Measurements from ENCODE around the gene PIH1D2. TPM values are rescaled to one million over a fixed set of nuclear protein-coding genes. Genes with fewer than 3 reads are reported as not detected.
A peak's percentile ranks its signal among the peaks of the same experiment; 100 is the strongest.

The PIH1D2 gene
- total and polyA plus RNA-seq, 9 of the 15 experiments (the other 6 are each of a cell fraction or from before 2014, with no cell fraction given) = 1.5 to 5.4 (median 3.0) TPM

DNA sequence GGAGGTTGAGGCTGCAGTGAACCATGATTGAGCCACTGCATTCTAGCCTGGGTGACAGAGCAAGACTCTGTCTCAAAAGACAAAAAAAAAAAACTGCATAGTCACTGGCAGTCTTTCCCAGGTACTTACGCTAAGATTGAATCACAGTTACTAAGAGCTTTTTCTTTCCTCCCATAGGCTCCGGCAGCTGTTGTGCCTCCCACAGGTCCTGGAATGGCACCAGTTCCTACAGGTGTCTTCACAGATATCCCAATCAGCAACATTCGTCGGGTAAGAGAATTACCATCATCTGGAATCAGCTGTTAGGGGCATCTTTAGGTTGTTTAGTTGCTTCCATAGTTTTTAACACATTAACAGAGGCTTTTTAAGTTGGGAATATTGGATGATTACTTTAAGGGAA is 28.9 kb downstream of the PIH1D2 start (continued):
- TF ChIP-seq HSF4 (CRISPR knock-in tag; IDR thresholded peaks at IDR 0.05; ENCODE audit: borderline replicate concordance) (no peak), ZNF212 (CRISPR knock-in tag; IDR thresholded peaks at IDR 0.05) (no peak), EGR1 (conservative IDR thresholded peaks at IDR 0.05) (0 out of 2 replicates have a peak, but pooled peaks have one; percentile 6), ZNF316 (IDR thresholded peaks at IDR 0.05) (peak; percentile 95), HMG20B (CRISPR knock-in tag; IDR thresholded peaks at IDR 0.05) (no peak), SRSF7 (optimal IDR thresholded peaks at IDR 0.05; ENCODE audit: low read depth, low read length) (no peak), TEAD4 (IDR thresholded peaks at IDR 0.05; ENCODE audit: low read length) (peak; percentile 83), TEAD4 (CRISPR knock-in tag; IDR thresholded peaks at IDR 0.05; ENCODE audit: borderline replicate concordance) (no peak), HNRNPH1 (optimal IDR thresholded peaks at IDR 0.05; ENCODE audit: low read depth, low read length) (no peak), MCM3 (IDR thresholded peaks at IDR 0.05) (no peak), CREM (IDR thresholded peaks at IDR 0.05; ENCODE audit: low read depth) (peak; percentile 10; the same call in 1 of the 2 replicates), THRAP3 (IDR thresholded peaks at IDR 0.05; ENCODE audit: borderline replicate concordance) (no peak), SRF (CRISPR knock-in tag; IDR thresholded peaks at IDR 0.05) (no peak), DMBX1 (CRISPR knock-in tag; IDR thresholded peaks at IDR 0.05; ENCODE audit: borderline replicate concordance) (peak; percentile 61; the same call in 1 of the 2 replicates), ZKSCAN3 (CRISPR knock-in tag; IDR thresholded peaks at IDR 0.05) (no peak), ZNF778 (CRISPR knock-in tag; IDR thresholded peaks at IDR 0.05) (no peak), ZC3H11A (IDR thresholded peaks at IDR 0.05; ENCODE audit: low read depth, low read length) (no peak), FOXM1 (IDR thresholded peaks at IDR 0.05; ENCODE audit: low read depth) (peak; percentile 40; the same call in 1 of the 2 replicates), FOXM1 (CRISPR knock-in tag; IDR thresholded peaks at IDR 0.05; ENCODE audit: low read depth) (no peak), HDAC1 (IDR thresholded peaks at IDR 0.05) (peak in 1 of 2 experiments; percentile 82; a peak in 2 of 4 replicates), LCOR (CRISPR knock-in tag; IDR thresholded peaks at IDR 0.05) (no peak), FOXK2 (conservative IDR thresholded peaks at IDR 0.05 in 1 of 2, IDR thresholded peaks at IDR 0.05 in 1 of 2; ENCODE audit: low read depth in 2 of 2) (no peak), SMARCA4 (IDR thresholded peaks at IDR 0.05) (peak; percentile 91)
- TF ChIP-seq, protein P1, sequence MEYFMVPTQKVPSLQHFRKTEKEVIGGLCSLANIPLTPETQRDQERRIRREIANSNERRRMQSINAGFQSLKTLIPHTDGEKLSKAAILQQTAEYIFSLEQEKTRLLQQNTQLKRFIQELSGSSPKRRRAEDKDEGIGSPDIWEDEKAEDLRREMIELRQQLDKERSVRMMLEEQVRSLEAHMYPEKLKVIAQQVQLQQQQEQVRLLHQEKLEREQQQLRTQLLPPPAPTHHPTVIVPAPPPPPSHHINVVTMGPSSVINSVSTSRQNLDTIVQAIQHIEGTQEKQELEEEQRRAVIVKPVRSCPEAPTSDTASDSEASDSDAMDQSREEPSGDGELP (CRISPR knock-in tag; IDR thresholded peaks at IDR 0.05; ENCODE audit: borderline replicate concordance) = peak; percentile 46
- TF ChIP-seq, protein P2, sequence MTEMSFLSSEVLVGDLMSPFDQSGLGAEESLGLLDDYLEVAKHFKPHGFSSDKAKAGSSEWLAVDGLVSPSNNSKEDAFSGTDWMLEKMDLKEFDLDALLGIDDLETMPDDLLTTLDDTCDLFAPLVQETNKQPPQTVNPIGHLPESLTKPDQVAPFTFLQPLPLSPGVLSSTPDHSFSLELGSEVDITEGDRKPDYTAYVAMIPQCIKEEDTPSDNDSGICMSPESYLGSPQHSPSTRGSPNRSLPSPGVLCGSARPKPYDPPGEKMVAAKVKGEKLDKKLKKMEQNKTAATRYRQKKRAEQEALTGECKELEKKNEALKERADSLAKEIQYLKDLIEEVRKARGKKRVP (CRISPR knock-in tag; IDR thresholded peaks at IDR 0.05) = no peak
- TF ChIP-seq, protein P3, sequence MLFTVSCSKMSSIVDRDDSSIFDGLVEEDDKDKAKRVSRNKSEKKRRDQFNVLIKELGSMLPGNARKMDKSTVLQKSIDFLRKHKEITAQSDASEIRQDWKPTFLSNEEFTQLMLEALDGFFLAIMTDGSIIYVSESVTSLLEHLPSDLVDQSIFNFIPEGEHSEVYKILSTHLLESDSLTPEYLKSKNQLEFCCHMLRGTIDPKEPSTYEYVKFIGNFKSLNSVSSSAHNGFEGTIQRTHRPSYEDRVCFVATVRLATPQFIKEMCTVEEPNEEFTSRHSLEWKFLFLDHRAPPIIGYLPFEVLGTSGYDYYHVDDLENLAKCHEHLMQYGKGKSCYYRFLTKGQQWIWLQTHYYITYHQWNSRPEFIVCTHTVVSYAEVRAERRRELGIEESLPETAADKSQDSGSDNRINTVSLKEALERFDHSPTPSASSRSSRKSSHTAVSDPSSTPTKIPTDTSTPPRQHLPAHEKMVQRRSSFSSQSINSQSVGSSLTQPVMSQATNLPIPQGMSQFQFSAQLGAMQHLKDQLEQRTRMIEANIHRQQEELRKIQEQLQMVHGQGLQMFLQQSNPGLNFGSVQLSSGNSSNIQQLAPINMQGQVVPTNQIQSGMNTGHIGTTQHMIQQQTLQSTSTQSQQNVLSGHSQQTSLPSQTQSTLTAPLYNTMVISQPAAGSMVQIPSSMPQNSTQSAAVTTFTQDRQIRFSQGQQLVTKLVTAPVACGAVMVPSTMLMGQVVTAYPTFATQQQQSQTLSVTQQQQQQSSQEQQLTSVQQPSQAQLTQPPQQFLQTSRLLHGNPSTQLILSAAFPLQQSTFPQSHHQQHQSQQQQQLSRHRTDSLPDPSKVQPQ (CRISPR knock-in tag; IDR thresholded peaks at IDR 0.05; ENCODE audit: borderline replicate concordance) = no peak
- TF ChIP-seq, protein P4, sequence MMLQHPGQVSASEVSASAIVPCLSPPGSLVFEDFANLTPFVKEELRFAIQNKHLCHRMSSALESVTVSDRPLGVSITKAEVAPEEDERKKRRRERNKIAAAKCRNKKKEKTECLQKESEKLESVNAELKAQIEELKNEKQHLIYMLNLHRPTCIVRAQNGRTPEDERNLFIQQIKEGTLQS (IDR thresholded peaks at IDR 0.05) = peak; percentile 47; the same call in 1 of the 2 replicates
- TF ChIP-seq, protein P4 (CRISPR knock-in tag; conservative IDR thresholded peaks at IDR 0.05) = no peak
